SK-N-DZ (cell line): ENCODE data around the gene IFT25.

Experiments used
- DNase-seq: peaks from one replicate; pipeline ENCODE4 v3.0.0-alpha.2; 2015; ENCODE audit warnings: low spot score

IFT25 gene

DNA sequence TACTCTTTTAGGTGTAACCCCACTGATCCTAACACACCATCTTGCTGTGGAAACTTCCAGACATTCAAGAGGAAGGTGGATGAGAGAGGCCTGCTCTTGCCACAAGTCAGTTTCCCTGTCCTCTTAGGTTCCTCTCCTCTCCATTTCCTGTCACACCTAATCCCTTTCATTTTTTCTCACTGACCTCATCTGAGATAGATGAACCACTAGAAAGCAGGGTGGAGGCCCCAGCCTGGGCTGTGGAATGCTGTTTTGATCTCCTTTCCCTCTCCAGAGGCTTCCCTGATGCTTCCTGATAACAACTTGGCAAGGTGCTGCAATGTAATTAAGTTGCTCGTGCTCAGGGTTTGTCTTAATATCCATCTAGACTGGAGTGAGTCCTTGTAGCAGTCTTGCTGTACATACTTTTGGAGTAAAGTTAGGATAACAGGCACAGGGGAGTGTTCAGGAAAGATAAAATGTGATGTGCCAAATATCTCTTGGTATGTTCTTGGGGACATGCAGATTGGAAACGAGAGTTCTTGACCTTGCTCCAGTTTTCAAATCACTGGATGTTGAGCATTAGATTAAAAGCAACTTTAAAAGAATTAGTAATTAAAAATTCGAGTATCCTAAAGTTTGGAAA, 11.8 kb upstream of the IFT25 start:
- no peak for DNase-seq

DNA sequence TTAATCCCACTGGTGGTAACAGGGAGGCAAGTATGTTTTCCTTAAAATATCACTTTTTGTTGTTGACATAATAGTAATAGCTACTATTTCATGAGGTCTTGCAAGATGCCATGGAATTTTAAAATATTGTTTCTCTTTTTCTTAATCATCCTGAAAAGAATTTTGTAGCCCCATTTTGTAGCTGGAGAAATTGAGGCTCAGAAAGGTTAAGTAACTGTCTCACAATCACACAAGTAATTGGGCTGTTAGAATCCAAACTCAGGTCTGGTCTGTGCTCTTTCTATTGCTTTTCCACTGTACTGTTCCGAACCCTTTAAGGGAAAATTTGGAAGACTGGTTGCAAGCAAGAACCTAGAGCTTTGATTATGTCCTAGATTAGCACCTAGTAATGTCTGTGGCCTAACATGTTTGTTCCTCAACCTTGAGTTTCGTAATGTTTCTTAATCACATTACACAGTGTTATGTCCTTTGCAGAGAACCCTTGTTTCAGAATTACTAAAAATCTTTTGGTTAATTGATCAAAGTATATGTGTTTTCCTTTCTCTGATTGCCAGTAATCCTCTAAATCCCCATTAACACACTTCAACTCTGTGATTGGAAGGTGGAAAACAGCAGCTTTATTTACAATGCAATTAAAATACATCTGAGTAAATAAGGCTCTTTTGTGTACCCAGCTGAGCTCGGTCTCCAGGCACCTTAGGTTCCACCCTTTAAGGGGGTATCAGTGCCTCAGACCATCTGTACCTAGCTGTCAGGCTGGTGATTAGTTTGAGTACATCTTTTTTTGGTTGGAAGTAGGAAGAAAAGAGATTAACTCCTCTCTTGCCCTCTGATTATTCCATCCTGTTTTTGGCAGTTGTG, 11.0 kb upstream of the IFT25 start:
- DNase-seq = no peak

- no peak for DNase-seq
Observed at GRCh38 chr1:53954128-53954527, 8.6 kb upstream of the IFT25 start.

GRCh38 chr1:53951697-53952096, 6.2 kb upstream of the IFT25 start:
- peak; percentile 9 for DNase-seq

DNA sequence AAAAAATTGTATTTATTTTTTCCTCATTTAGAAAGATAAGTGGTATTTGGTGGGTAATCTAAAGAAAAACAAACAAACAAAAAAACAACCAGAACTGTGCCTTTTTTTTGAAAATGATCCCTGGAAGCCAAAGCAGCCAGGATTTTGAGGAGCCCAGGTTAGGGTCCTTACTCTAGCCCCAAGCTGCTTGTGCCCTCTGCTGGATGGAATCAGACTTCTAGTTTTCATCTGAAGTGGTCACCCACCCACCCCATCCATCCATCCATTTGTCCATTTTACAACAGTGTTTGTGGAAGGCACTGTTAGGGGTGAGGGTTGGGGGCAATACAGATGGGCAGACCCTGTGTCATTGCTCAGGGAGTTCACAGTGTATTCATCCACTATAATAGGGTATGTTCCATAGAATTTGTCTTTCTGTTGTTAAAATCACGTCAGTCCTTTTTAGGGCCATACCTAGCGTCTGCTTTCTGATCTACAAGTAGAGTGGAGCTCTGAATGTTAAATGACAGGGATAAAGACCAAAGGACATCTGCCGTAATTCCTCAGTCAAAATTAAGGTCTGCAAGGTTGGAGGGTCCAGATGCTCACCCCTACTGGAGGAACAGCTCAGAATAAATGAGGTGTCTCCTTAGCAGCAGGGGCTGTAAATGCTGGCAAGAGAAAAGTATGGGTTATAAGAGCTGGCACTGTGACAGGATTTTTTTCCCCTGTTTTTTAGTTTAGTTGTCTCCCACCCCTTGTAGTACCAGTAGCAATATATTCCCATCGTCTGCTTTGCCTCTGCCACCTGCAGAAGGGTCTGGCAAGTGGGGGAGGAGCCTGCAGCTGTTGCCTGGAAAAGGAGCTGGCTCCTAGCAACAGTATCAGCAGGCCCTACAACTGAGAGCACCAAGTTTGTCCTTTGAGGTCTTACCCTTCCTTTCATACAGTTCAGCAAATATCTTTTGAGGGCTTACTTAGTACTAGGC, 3.8 kb upstream of the IFT25 start:
- DNase-seq = peak; percentile 38

DNA sequence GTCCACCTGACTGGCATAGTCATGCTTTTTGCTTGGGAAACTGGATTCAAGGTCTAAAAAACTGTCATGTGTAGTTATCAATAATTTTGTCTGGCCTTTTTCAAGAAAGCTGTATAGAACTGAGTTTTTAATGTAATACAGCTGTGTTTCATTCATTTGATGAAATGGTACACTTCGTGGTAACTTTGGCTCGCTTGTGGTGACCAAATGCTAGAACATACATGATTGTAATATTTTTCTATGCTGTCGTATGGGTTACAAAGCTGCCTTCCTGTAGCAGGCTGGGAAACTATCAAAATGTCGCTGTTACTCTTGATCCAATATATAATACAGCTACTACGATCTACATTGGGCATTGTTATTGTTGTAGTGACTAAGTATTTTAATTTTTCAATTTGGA, 2.8 kb upstream of the IFT25 start:
- no peak for DNase-seq

GRCh38 chr1:53947172-53947907, 1.8 kb upstream of the IFT25 start:
- DNase-seq = no peak

DNA sequence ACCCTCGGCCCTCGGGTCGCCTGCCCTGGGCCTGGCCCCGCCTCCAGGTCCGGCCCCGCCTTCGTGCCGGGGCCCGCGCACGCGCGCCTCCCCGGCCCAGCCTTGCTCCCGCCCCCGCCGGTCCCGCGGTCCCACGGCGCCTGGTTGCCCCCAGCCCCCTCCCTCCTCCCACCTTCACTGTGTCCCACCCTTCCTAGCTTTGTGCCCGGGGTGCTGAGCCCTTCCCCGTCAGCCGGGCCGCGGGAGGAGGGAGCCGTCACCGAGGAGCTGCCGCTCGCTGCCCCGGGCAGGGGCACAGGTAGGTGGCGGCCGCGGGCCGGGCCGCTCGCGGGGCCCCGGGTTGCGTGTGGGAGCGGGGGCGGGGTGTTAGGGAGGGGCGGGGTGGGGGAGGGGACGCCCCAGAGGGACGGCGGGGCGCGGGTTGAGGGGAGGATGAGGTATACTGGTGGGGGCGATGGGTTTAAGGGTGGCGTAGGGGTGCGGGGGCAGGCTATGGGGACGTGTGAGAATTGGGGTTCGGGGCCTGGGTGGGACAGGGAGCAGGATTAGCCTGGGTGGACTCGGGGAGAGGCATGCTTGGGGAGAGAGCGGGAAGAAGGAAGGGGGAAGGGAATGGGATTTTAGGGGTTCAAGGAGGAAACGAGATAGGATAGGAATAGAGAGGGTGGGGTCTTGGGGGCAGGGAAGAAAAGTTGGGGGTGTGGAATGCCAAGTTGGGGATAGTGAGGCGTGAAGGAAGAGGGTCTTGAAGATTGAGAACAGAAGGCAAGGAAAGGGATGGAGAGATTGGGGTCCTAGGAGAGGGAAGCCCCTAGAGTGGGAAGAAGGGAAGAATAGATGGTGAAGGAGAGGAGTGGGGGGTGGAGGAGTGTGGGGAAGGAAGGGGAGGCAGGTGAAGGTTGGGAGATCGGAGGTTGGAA, 1.0 kb upstream of the IFT25 start, which contains the start of gene LRRC42:
Gene LRRC42 (plus strand): TSS at position 99 of the 920 bp plus-strand sequence. CDS start 5,650 bp downstream, outside the sequence.
- DNase-seq = no peak

- DNase-seq = no peak
Observed at GRCh38 chr1:53945183-53945432, 391 bp downstream of the IFT25 start.

- no peak for DNase-seq
Observed at GRCh38 chr1:53944469-53945182, 873 bp downstream of the IFT25 start.

DNA sequence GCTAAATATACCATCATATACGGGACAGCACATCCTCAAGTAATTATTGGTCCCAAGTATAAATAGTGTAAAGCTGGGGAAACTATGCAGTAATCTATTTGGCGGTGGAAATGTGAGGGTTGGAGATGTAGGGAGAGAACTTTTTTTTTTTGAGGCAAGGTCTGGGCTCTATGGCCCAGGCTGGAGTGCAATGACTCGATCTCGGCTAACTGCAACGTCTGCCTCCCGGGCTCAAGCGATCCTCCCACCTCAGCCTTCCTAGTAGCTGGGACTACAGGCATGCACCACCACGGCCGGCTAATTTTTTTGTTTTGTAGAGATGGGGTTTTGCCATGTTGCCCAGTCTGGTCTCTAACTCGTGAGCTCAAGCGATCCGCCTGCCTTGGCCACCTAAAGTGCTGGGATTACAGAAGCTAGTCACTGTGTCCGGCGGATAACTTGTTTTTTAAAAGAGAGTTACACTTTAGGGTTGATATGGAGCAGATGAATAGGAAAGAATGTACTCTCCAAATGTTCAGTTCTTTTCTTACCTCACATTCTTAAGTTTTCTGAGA, 1.9 kb downstream of the IFT25 start:
- DNase-seq = no peak

- no peak for DNase-seq
Observed at GRCh38 chr1:53943090-53943489, 2.4 kb downstream of the IFT25 start.

GRCh38 chr1:53942127-53942957, 3.2 kb downstream of the IFT25 start:
- no peak for DNase-seq

DNA sequence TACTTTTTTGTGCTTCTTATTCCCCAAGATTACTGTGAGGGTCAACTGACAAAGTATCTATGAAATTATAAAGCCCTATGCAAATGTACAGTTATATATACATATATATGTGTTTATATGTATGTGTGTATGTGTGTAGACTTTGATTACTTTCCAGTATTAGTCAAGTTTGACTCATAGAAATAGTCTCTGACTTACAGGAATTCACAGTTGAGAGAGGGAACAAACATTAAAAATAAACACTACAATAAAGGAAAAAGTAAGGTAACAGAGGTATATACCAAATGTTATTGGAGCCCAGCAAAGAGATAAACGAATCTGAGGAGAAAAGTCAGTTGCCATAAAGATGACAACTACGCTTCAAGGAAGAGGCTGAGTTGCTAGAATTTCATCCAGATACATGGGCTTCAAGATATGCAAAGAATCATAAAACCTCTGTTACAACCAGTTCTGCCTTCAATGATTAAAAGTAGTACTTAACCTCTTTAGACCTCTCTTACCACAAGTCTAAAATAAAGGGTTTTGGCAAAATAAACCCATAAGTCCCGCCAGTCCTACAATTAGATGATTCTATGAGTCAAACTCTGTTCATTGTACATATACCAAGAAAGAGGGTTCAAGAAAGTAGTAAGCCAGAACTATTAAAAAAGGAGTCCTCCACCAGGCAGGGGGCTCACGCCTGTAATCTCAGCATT, 7.2 kb downstream of the IFT25 start:
- no peak for DNase-seq

DNA sequence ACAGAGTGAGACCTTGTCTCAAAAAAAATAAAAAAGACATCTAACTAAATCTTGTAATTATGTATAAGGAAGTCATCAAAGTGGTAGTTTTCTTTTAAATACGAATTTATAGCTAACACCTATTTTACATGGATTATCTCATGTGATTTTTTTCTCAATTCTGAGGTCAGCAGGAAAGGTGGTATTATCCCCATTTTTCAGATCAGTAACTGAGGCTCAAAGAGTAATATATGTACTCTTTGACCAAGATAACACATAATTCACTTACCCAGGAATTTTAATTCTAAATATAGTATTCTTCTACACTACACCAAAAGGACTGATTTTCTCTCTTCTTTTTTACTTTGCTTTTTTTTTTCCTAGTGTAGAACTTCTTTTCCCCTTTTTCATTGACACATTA, 9.1 kb downstream of the IFT25 start:
- no peak for DNase-seq

DNA sequence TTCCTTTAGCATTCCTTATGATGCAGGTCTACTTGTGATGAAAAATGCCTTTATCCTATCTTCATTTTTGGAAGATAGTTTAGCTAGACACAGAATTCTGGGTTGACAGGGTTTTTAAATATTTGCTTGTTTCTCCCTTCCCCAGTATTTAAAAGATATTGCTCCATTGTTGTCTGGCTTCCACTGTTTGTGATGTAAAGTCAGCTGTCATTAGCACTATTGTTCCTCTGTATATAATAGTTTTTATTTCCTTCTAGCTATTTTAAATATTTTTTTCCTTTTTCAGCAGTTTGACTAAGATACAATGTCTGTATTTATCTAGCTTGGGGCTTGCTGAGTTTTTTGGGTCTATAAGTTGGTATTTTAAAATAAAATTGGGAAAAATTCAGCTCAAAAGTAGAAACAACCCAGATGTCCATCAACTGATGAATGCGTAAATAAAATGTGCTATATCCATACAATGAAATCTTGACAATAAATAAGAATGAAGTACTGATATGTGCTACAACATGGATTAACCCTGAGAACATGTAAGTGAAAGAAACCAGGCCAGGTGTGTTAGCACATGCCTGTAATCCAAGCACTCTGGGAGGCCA, 11.2 kb downstream of the IFT25 start:
- no peak for DNase-seq

- no peak for DNase-seq
Observed at GRCh38 chr1:53931523-53931922, 14.0 kb downstream of the IFT25 start.
